IMR-90 (cell line): ENCODE data around the gene FMNL3. TPM values are rescaled to one million over a fixed set of nuclear protein-coding genes. Genes with fewer than 3 reads are reported as not detected.

Experiments
- ATAC-seq: fragments of 200-7000 bp; cut with Tn5 transposase; 2 replicates; pipeline ENCODE4 v1.9.1; 2020; ENCODE audit warnings: low read depth, mild to moderate bottlenecking, moderate library complexity
- BruUV-seq: library from RNA; stranded (reverse); fragments of 400-500 nt; replicated peaks from 2 replicates; lab custom pipeline; 2021; lab: Mats Ljungman, UMichigan
- CTCF ChIA-PET: fragments of 300-600 bp; formaldehyde crosslinking; extraction: SDS; loops from one replicate; lab custom pipeline; 2021; ENCODE audit warnings: antibody characterized with exemption; lab: Yijun Ruan, JAX
- POLR2A ChIA-PET: fragments of 300-600 bp; sonication (Branson Sonifier 250); formaldehyde crosslinking; loops from one replicate; lab custom pipeline; 2022; ENCODE audit warnings: antibody characterized with exemption; ENCODE audit not compliant: unreplicated experiment; lab: Charles Lee
- DNase-seq: peaks from one replicate; pipeline ENCODE4 v3.0.0; 2013
- H2AFZ ChIP-seq: replicated peaks from 2 replicates; pipeline ENCODE3; 2013; ENCODE audit warnings: low read length, mild to moderate bottlenecking; ENCODE audit not compliant: poor library complexity
- H2AK5ac ChIP-seq: 2 replicates; pipeline ENCODE4 v1.6.1; 2013; ENCODE audit warnings: low read depth, low read length, inconsistent platforms
- H2AK9ac ChIP-seq: replicated peaks from 2 replicates; pipeline ENCODE3; 2013; ENCODE audit warnings: mild to moderate bottlenecking, low read depth, low read length, moderate library complexity; ENCODE audit not compliant: poor library complexity
- H2BK120ac ChIP-seq: 2 replicates; pipeline ENCODE4 v1.6.1; 2013; ENCODE audit warnings: low read depth, low read length, inconsistent platforms
- H2BK15ac ChIP-seq: 3 replicates; pipeline ENCODE4 v1.6.1; 2013; ENCODE audit warnings: low read depth, low read length, inconsistent platforms
- H2BK20ac ChIP-seq: 2 replicates; pipeline ENCODE4 v1.6.1; 2013; ENCODE audit warnings: low read depth, mild to moderate bottlenecking, inconsistent platforms, low read length, moderate library complexity
- H2BK5ac ChIP-seq: 2 replicates; pipeline ENCODE4 v1.6.1; 2013; ENCODE audit warnings: mild to moderate bottlenecking, low read depth, low read length, inconsistent platforms; ENCODE audit not compliant: poor library complexity, severe bottlenecking
- H3K14ac ChIP-seq: replicated peaks from 2 replicates; pipeline ENCODE4 v1.6.1; 2013; ENCODE audit warnings: low read depth, low read length, inconsistent platforms
- H3K18ac ChIP-seq: 2 replicates; pipeline ENCODE4 v1.6.1; 2013; ENCODE audit warnings: low read depth, low read length, control low read depth
- H3K23ac ChIP-seq: 2 replicates; pipeline ENCODE4 v1.6.1; 2013; ENCODE audit warnings: low read depth, low read length, inconsistent platforms
- H3K27ac ChIP-seq: 2 replicates; pipeline ENCODE4 v1.5.1; 2013; ENCODE audit warnings: mild to moderate bottlenecking, control low read depth, low read length; ENCODE audit not compliant: insufficient read depth
- H3K27me3 ChIP-seq: 2 replicates; pipeline ENCODE4 v1.6.1; 2013; ENCODE audit warnings: low read length; ENCODE audit not compliant: control insufficient read depth, insufficient read depth
- H3K36me3 ChIP-seq: 2 replicates; pipeline ENCODE4 v1.6.1; 2013; ENCODE audit warnings: low read length, mixed read lengths; ENCODE audit not compliant: control insufficient read depth, insufficient read depth
- H3K4ac ChIP-seq: 2 replicates; pipeline ENCODE4 v1.6.1; 2013; ENCODE audit warnings: low read depth, low read length, inconsistent platforms
- H3K4me1 ChIP-seq: 2 replicates; pipeline ENCODE4 v1.6.1; 2013; ENCODE audit warnings: low read length, mixed read lengths; ENCODE audit not compliant: control insufficient read depth, insufficient read depth
- H3K4me2 ChIP-seq: 2 replicates; pipeline ENCODE4 v1.6.1; 2013; ENCODE audit warnings: low read depth, mild to moderate bottlenecking, control low read depth, low read length, moderate library complexity
- H3K4me3 ChIP-seq: 2 replicates; pipeline ENCODE4 v1.5.1; 2013; ENCODE audit warnings: low read depth, mild to moderate bottlenecking, control low read depth, low read length, moderate library complexity; ENCODE audit not compliant: insufficient read depth
- H3K56ac ChIP-seq: 2 replicates; pipeline ENCODE4 v1.6.1; 2013; ENCODE audit warnings: low read length, inconsistent platforms; ENCODE audit not compliant: insufficient read depth; ENCODE audit errors: extremely low read depth
- H3K79me1 ChIP-seq, 2 experiments: 2 replicates each; pipeline ENCODE4 v1.6.1; 2013; ENCODE audit warnings: low read length in 2 of 2, inconsistent platforms in 1 of 2, low read depth in 1 of 2
- H3K9ac ChIP-seq: 2 replicates; pipeline ENCODE4 v1.6.1; 2013; ENCODE audit warnings: low read depth, low read length, control low read depth
- H3K9me1 ChIP-seq: 2 replicates; pipeline ENCODE4 v1.6.1; 2013; ENCODE audit warnings: low read length, inconsistent platforms; ENCODE audit not compliant: insufficient read depth
- H3K9me3 ChIP-seq: 2 replicates; pipeline ENCODE4 v1.6.1; 2013; ENCODE audit warnings: low read length; ENCODE audit not compliant: control insufficient read depth, insufficient read depth
- H4K20me1 ChIP-seq: 2 replicates; pipeline ENCODE4 v1.6.1; 2013; ENCODE audit warnings: low read length, inconsistent platforms; ENCODE audit not compliant: insufficient read depth
- H4K5ac ChIP-seq: 2 replicates; pipeline ENCODE4 v1.6.1; 2013; ENCODE audit warnings: mild to moderate bottlenecking, low read depth, low read length, control low read depth
- H4K8ac ChIP-seq, 2 experiments: 2 replicates each; pipeline ENCODE4 v1.6.1; 2013; ENCODE audit warnings: low read depth in 2 of 2, low read length in 2 of 2, control low read depth in 1 of 2, inconsistent platforms in 1 of 2
- H4K91ac ChIP-seq: 2 replicates; pipeline ENCODE4 v1.6.1; 2013; ENCODE audit warnings: low read depth, low read length, inconsistent platforms; ENCODE audit not compliant: insufficient read depth
- BHLHE40 ChIP-seq: fragments of 150-350 bp; IDR thresholded peaks from 2 replicates; pipeline ENCODE4 v1.6.1; 2016; ENCODE audit warnings: mild to moderate bottlenecking, low read depth, low read length
- CHD1 ChIP-seq: IDR thresholded peaks from 2 replicates; pipeline ENCODE4 v1.6.1; 2012; ENCODE audit warnings: low read depth, low read length, improper control_type of control experiment
- CTCF ChIP-seq: conservative IDR thresholded peaks from 2 replicates; pipeline ENCODE4 v1.5.1; 2012; ENCODE audit warnings: mild to moderate bottlenecking, low read depth, low read length, improper control_type of control experiment
- ELK1 ChIP-seq: fragments of 150-350 bp; IDR thresholded peaks from 2 replicates; pipeline ENCODE4 v1.6.1; 2016; ENCODE audit warnings: low read depth, mild to moderate bottlenecking, low read length, moderate library complexity, borderline replicate concordance
- MAFK ChIP-seq: IDR thresholded peaks from 2 replicates; pipeline ENCODE4 v1.6.1; 2012; ENCODE audit warnings: low read depth, low read length, improper control_type of control experiment
- MAZ ChIP-seq: IDR thresholded peaks from 2 replicates; pipeline ENCODE4 v1.6.1; 2012; ENCODE audit warnings: low read depth, mild to moderate bottlenecking, low read length, improper control_type of control experiment, moderate library complexity, borderline replicate concordance
- MXI1 ChIP-seq: IDR thresholded peaks from 2 replicates; pipeline ENCODE4 v1.6.1; 2012; ENCODE audit warnings: low read depth, mild to moderate bottlenecking, low read length, moderate library complexity, borderline replicate concordance
- NFE2L2 ChIP-seq: fragments of 150-350 bp; IDR thresholded peaks from 2 replicates; pipeline ENCODE4 v1.6.1; 2016; ENCODE audit warnings: low read depth, mild to moderate bottlenecking, low read length
- POLR2A ChIP-seq: IDR thresholded peaks from 2 replicates; pipeline ENCODE4 v1.6.1; 2012; ENCODE audit warnings: mild to moderate bottlenecking, low read depth, low read length
- RAD21 ChIP-seq: IDR thresholded peaks from 2 replicates; pipeline ENCODE4 v1.6.1; 2012; ENCODE audit warnings: low read length, improper control_type of control experiment
- RCOR1 ChIP-seq: IDR thresholded peaks from 2 replicates; pipeline ENCODE4 v1.6.1; 2012; ENCODE audit warnings: mild to moderate bottlenecking, low read length, improper control_type of control experiment; ENCODE audit not compliant: insufficient replicate concordance
- RFX5 ChIP-seq: IDR thresholded peaks from 2 replicates; pipeline ENCODE4 v1.8.0; 2012; ENCODE audit warnings: low read depth, mild to moderate bottlenecking, low read length, moderate library complexity
- SMC3 ChIP-seq: fragments of 150-350 bp; IDR thresholded peaks from 2 replicates; pipeline ENCODE4 v1.6.1; 2016; ENCODE audit warnings: low read depth, mild to moderate bottlenecking, antibody characterized with exemption, low read length, moderate library complexity
- USF2 ChIP-seq: fragments of 150-350 bp; IDR thresholded peaks from 2 replicates; pipeline ENCODE4 v1.6.1; 2017; ENCODE audit warnings: mild to moderate bottlenecking, antibody characterized with exemption, low read length, low read depth
- WGBS, 2 experiments: methylation state at CpG; one replicate each; pipeline versions ENCODE4 v1.1.5 to v1.1.7; 2013; ENCODE audit warnings: missing lambda C conversion rate in 2 of 2; ENCODE audit not compliant: insufficient read length in 1 of 2; ENCODE audit errors: extremely low coverage in 2 of 2; 5-methylcytosine and 5-hydroxymethylcytosine counted together
- dilution Hi-C: fragments of 300-500 bp; cut with HindIII; formaldehyde crosslinking; loops from one replicate; pipeline ENCODE4 v1.14.3; 2018; ENCODE audit warnings: low sequenced_read_pairs; ENCODE audit not compliant: unreplicated experiment
- in situ Hi-C: fragments of 300-500 bp; cut with MboI; formaldehyde crosslinking; loops from 3 replicates; pipeline ENCODE4 v1.14.3; 2019; ENCODE audit warnings: low sequenced_read_pairs, inconsistent platforms, mixed read lengths
- intact Hi-C: fragments of 100-400 bp; cut with micrococcal nuclease; formaldehyde crosslinking; loops from 2 replicates; pipeline ENCODE4 v1.10.0; 2022
- polyA plus RNA-seq, 3 experiments: library from polyadenylated mRNA; depleted of rRNA; stranded (reverse); fragments of >200 nt; gene quantifications; 2 replicates each; pipeline ENCODE4 v1.2.3, GENCODE V29; 2012; ENCODE audit warnings: low replicate concordance in 1 of 3
- total RNA-seq: library from RNA; depleted of rRNA; stranded (reverse); fragments of >200 nt; gene quantifications from 2 replicates; pipeline ENCODE4 v1.2.3, GENCODE V29; 2012

FMNL3 gene
- total and polyA plus RNA-seq, 2 of the 4 experiments (the other 2 are of a cell fraction): 16.3 to 36.4 TPM

GRCh38 chr12:49645146-49646039, 61.8 kb downstream of the FMNL3 start:
- Histone ChIP-seq H2BK120ac (no peak overlapping the region), H3K36me3 (peaks cover 69% of the 10 kb centered on the region), H4K91ac (no peak overlapping the region), H3K18ac (no peak overlapping the region), H2AK5ac (0 out of 2 replicates have a peak overlapping the region, but pooled peaks have one; percentile 1), H2AK9ac (no peak overlapping the region), H2AFZ (no peak overlapping the region), H2BK20ac (no peak overlapping the region), H3K23ac (no peak overlapping the region), H3K56ac (no peak overlapping the region), H3K9me1 (0 out of 2 replicates have a peak, but pooled peaks cover 3% of the 10 kb centered on the region), H3K9ac (no peak overlapping the region), H3K4ac (no peak overlapping the region), H3K4me3 (no peak overlapping the region), H3K27me3 (no peaks in the 10 kb centered on the region), H3K27ac (no peak overlapping the region), H2BK15ac (no peak overlapping the region), H3K4me2 (no peak overlapping the region), H4K5ac (no peak overlapping the region), H2BK5ac (no peak overlapping the region), H3K14ac (no peak overlapping the region), H3K9me3 (no peaks in the 10 kb centered on the region), H4K8ac (no peak overlapping the region), H3K79me1 (no peaks in the 10 kb centered on the region), H3K4me1 (no peaks in the 10 kb centered on the region), H4K20me1 (0 out of 2 replicates have a peak, but pooled peaks cover 4% of the 10 kb centered on the region)
- intact Hi-C loops: no loop called here
- dilution Hi-C loops: no loop called here
- BruUV-seq: no TSS peak
- ChIA-PET POLR2A (interaction anchor here (0.5 to 0.6 kb wide), 2 partner anchors 10 to 1744 kb away, joined by 4 to 5 read pairs; no protein-coding TSS in a partner anchor), CTCF (interaction anchor here (0.6 to 2.2 kb wide), 5 partner anchors 22 to 658 kb away, joined by 3 to 5 read pairs (median 4); partner anchors contain the start of gene PRPF40B)
- 93% methylated on average over 3 of the region's 6 CpGs; no CpG with 5 or more reads in 1 of the 2 experiments for WGBS, 2 experiments
- DNase-seq: no peak
- no peak for TF ChIP-seq USF2
- TF ChIP-seq NFE2L2: no peak
- TF ChIP-seq BHLHE40: no peak
- no peak for TF ChIP-seq ELK1
- TF ChIP-seq MXI1: no peak
- TF ChIP-seq RCOR1: no peak
- no peak for TF ChIP-seq RAD21
- no peak for TF ChIP-seq MAFK
- TF ChIP-seq MAZ: no peak
- no peak for TF ChIP-seq CTCF
- no peak for TF ChIP-seq SMC3
- no peak for TF ChIP-seq POLR2A
- no peak for TF ChIP-seq CHD1
- TF ChIP-seq RFX5: no peak
- no peak for ATAC-seq
- in situ Hi-C loops: no loop called here
